ENCODE results near the gene G6PC1.
"Not testable (repeated sequence)": the region's sequence is repeated elsewhere in the genome, so short reads cannot be mapped to it uniquely, and the experiment has no call there.

G6PC1 gene

GRCh38 chr17:42880776-42881310 is 19.8 kb upstream of the G6PC1 start:
- Histone ChIP-seq H3K4me1 (ENCODE audit: insufficient read depth, low read length) (no peaks in the 10 kb centered on the region), H2AFZ (ENCODE audit: low read depth, low read length) (no peak overlapping the region), H3K27me3 (ENCODE audit: insufficient read depth, low read length, poor library complexity) (peaks cover 23% of the 10 kb centered on the region), H3K79me2 (ENCODE audit: insufficient read depth, low read length) (no peaks in the 10 kb centered on the region), H4K20me1 (ENCODE audit: insufficient read depth, low read length) (no peaks in the 10 kb centered on the region), H3K9me3 (ENCODE audit: insufficient read depth, low read length, severe bottlenecking) (no peaks in the 10 kb centered on the region), H3K36me3 (ENCODE audit: insufficient read depth, low read length) (no peaks in the 10 kb centered on the region), H3K4me3 (ENCODE audit: low read depth in 1 of 2, low read length in 2 of 2) (no peak overlapping the region), H3K9ac (ENCODE audit: low read depth, low read length) (no peak overlapping the region), H3K27ac (ENCODE audit: low read length) (no peak overlapping the region), H3K4me2 (ENCODE audit: insufficient read depth, low read length) (no peak overlapping the region)
- no peak for DNase-seq
- TF ChIP-seq, protein P1, sequence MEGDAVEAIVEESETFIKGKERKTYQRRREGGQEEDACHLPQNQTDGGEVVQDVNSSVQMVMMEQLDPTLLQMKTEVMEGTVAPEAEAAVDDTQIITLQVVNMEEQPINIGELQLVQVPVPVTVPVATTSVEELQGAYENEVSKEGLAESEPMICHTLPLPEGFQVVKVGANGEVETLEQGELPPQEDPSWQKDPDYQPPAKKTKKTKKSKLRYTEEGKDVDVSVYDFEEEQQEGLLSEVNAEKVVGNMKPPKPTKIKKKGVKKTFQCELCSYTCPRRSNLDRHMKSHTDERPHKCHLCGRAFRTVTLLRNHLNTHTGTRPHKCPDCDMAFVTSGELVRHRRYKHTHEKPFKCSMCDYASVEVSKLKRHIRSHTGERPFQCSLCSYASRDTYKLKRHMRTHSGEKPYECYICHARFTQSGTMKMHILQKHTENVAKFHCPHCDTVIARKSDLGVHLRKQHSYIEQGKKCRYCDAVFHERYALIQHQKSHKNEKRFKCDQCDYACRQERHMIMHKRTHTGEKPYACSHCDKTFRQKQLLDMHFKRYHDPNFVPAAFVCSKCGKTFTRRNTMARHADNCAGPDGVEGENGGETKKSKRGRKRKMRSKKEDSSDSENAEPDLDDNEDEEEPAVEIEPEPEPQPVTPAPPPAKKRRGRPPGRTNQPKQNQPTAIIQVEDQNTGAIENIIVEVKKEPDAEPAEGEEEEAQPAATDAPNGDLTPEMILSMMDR (IDR thresholded peaks at IDR 0.05; ENCODE audit: borderline replicate concordance, extremely low read depth, low read length, poor library complexity, severe bottlenecking): no peak
- no peak for TF ChIP-seq EZH2 (IDR thresholded peaks at IDR 0.05; ENCODE audit: borderline replicate concordance, low read depth, low read length, severe bottlenecking)
- no peak for ATAC-seq (ENCODE audit: insufficient read depth, low read depth)

DNA sequence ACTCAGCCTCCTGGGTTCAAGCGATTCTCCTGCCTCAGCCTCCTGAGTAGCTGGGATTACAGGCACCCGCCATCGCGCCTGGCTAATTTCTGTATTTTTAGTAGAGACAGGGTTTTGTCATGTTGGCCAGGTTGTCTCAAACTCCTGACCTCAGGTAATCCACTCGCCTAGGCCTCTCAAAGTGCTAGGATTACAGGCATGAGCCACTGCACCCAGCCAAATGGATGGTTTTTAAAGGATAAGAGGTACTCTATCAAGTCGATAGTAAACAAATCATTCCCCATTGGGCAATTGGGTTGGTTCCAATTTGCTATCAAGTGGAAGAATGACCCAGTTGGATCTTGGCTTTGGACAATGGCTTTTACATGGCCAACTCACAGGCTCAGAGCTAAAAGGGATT is 18.9 kb upstream of the G6PC1 start:
- not testable (repeated sequence) for H3K79me2 ChIP-seq (ENCODE audit: insufficient read depth, low read length); H3K4me3 ChIP-seq (ENCODE audit: low read depth in 1 of 2, low read length in 2 of 2); H2AFZ ChIP-seq (ENCODE audit: low read depth, low read length); DNase-seq; H3K4me2 ChIP-seq (ENCODE audit: insufficient read depth, low read length); H3K27ac ChIP-seq (ENCODE audit: low read length); H4K20me1 ChIP-seq (ENCODE audit: insufficient read depth, low read length); H3K9ac ChIP-seq (ENCODE audit: low read depth, low read length); H3K4me1 ChIP-seq (ENCODE audit: insufficient read depth, low read length); H3K36me3 ChIP-seq (ENCODE audit: insufficient read depth, low read length); ATAC-seq (ENCODE audit: insufficient read depth, low read depth); H3K9me3 ChIP-seq (ENCODE audit: insufficient read depth, low read length, severe bottlenecking)
- H3K27me3 ChIP-seq (ENCODE audit: insufficient read depth, low read length, poor library complexity): peaks cover 23% of the 10 kb centered on the region

DNA sequence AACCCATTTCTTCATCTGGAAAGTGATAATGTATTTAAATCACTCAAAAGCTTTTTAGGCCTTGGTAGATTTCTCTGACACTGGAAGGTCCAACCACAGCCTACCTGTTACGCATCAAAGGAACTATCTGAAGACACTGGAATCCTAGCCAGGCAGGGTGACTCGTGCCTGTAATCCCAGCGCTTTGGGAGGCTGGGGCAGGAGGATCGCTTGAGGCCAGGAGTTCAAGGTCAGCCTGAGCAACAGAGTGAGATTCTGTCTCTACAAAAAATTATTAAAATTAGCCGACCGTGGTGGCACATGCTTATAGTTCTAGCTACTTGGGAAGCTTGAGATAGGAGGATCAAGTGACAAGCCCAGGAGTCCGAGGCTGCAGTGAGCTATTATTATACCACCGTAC is 18.4 kb upstream of the G6PC1 start:
- H3K27me3 ChIP-seq (ENCODE audit: insufficient read depth, low read length, poor library complexity): peaks cover 23% of the 10 kb centered on the region
- no peak overlapping the region for H3K27ac ChIP-seq (ENCODE audit: low read length)
- no peaks in the 10 kb centered on the region for H3K9me3 ChIP-seq (ENCODE audit: insufficient read depth, low read length, severe bottlenecking)
- TF ChIP-seq, protein P1 (IDR thresholded peaks at IDR 0.05; ENCODE audit: borderline replicate concordance, extremely low read depth, low read length, poor library complexity, severe bottlenecking): no peak
- no peak for TF ChIP-seq EZH2 (IDR thresholded peaks at IDR 0.05; ENCODE audit: borderline replicate concordance, low read depth, low read length, severe bottlenecking)
- no peak for DNase-seq
- ATAC-seq (ENCODE audit: insufficient read depth, low read depth): no peak
- no peak overlapping the region for H3K4me3 ChIP-seq (ENCODE audit: low read depth in 1 of 2, low read length in 2 of 2)
- no peak overlapping the region for H2AFZ ChIP-seq (ENCODE audit: low read depth, low read length)
- no peak overlapping the region for H3K9ac ChIP-seq (ENCODE audit: low read depth, low read length)
- no peak overlapping the region for H3K4me2 ChIP-seq (ENCODE audit: insufficient read depth, low read length)
- no peaks in the 10 kb centered on the region for H4K20me1 ChIP-seq (ENCODE audit: insufficient read depth, low read length)
- H3K36me3 ChIP-seq (ENCODE audit: insufficient read depth, low read length): no peaks in the 10 kb centered on the region
- H3K4me1 ChIP-seq (ENCODE audit: insufficient read depth, low read length): no peaks in the 10 kb centered on the region
- H3K79me2 ChIP-seq (ENCODE audit: insufficient read depth, low read length): no peaks in the 10 kb centered on the region

DNA sequence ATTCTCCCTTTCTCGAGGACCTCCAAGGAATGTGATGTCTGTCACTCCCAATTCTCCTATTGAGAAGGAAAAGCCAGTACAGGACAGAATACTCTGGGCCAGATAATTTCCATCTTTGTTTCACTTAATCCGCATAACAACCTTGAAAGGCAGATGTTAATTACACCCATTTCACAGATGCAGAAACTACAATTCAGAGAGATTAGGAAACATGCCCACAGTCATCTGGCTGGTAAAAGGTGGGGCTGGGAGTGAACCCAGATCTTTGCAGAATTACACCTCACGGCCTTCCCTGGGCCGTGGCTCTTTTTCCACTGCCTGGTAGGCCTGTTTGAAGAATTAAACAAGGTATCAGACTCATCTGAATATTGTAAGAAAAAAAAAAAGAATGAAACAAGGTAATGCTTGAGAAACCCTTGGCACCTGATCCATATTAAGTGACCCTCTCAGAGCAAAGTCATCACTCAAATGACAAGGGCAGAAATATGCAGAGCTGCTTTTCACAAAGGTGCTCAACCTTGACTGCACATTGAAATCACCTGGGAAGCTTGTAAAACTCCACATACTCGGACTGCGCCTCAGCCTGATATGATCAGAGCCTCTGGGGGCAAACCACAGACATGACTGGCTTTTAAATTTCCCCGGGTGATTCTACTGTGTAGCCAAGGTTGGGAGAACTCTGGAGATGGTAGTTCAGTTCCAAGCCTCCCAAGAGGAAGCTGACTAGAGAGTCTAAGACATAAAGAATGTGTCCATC is 16.6 kb upstream of the G6PC1 start:
- TF ChIP-seq, protein P1 (IDR thresholded peaks at IDR 0.05; ENCODE audit: borderline replicate concordance, extremely low read depth, low read length, poor library complexity, severe bottlenecking): no peak
- TF ChIP-seq EZH2 (IDR thresholded peaks at IDR 0.05; ENCODE audit: borderline replicate concordance, low read depth, low read length, severe bottlenecking): no peak
- Histone ChIP-seq H3K9me3 (ENCODE audit: insufficient read depth, low read length, severe bottlenecking) (no peaks in the 10 kb centered on the region), H3K9ac (ENCODE audit: low read depth, low read length) (no peak overlapping the region), H3K27ac (ENCODE audit: low read length) (no peak overlapping the region), H3K79me2 (ENCODE audit: insufficient read depth, low read length) (no peaks in the 10 kb centered on the region), H3K36me3 (ENCODE audit: insufficient read depth, low read length) (no peaks in the 10 kb centered on the region), H3K4me3 (ENCODE audit: low read depth in 1 of 2, low read length in 2 of 2) (no peak overlapping the region), H3K4me1 (ENCODE audit: insufficient read depth, low read length) (no peaks in the 10 kb centered on the region), H2AFZ (ENCODE audit: low read depth, low read length) (no peak overlapping the region), H3K27me3 (ENCODE audit: insufficient read depth, low read length, poor library complexity) (peaks cover 18% of the 10 kb centered on the region), H3K4me2 (ENCODE audit: insufficient read depth, low read length) (no peak overlapping the region), H4K20me1 (ENCODE audit: insufficient read depth, low read length) (no peaks in the 10 kb centered on the region)
- DNase-seq: no peak
- no peak for ATAC-seq (ENCODE audit: insufficient read depth, low read depth)

DNA sequence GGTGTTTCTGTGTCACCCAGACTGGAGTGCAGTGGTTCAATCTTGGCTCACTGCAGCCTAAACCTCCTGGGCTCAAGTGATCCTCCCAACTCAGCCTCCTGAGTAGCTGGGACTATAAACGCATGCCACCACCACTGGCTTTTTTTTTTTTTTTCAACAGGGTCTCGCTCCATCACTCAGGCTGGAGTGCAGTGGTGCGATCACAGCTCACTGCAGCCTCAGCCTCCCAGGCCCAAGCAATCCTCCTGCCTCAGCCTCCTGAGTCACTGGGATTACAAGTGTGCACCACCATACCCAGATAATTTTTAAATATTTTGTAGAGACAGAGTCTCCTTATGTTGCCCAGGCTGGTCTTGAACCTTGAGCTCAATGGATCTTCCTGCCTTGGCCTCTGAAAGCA is 14.8 kb upstream of the G6PC1 start:
- H3K27ac ChIP-seq (ENCODE audit: low read length); DNase-seq; H3K4me2 ChIP-seq (ENCODE audit: insufficient read depth, low read length); H3K4me1 ChIP-seq (ENCODE audit: insufficient read depth, low read length); H3K36me3 ChIP-seq (ENCODE audit: insufficient read depth, low read length); H3K4me3 ChIP-seq (ENCODE audit: low read depth in 1 of 2, low read length in 2 of 2); H4K20me1 ChIP-seq (ENCODE audit: insufficient read depth, low read length); H3K9ac ChIP-seq (ENCODE audit: low read depth, low read length); H2AFZ ChIP-seq (ENCODE audit: low read depth, low read length); H3K79me2 ChIP-seq (ENCODE audit: insufficient read depth, low read length); ATAC-seq (ENCODE audit: insufficient read depth, low read depth); H3K9me3 ChIP-seq (ENCODE audit: insufficient read depth, low read length, severe bottlenecking): not testable (repeated sequence)
- H3K27me3 ChIP-seq (ENCODE audit: insufficient read depth, low read length, poor library complexity): peaks cover 18% of the 10 kb centered on the region

Data from DND-41 (cell line).